ENCODE measurements around the gene MAGI1. TPM values are rescaled to one million over a fixed set of nuclear protein-coding genes. Genes with fewer than 3 reads are reported as not detected.

MAGI1 gene
- total RNA-seq, 1 experiment from 2014 or later, result 58.2 TPM

DNA sequence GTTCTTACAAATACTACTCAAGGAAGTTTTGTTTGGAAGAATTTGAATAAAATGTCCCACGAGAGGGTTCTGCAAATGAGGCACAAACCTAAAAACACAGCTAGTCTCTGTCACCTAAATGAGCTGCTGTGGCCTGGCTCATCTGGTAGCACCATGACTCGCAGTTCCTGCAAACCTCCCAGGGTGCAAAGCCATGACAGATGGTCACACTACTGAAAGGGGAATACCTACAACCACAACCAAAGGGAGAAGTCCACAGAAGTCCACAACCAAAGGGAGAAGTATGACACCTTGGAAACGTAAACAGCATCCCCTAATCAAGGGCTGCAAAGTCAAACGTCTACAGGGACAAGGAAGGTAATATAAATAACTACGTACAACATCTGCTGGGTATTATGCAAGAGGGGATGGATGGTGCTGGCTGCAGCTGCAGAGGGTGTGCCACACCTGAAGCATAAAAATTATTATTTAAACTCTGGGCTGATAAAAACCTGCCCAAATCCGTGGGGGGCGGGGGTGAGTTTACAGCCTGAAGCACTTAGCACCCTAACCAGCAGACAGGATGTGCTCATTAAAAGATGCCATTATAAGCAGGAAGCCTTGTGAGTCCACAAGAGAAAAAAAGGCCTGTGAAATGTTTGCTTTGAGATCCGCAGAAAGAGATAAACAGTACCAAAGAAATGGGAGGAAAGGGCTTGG, 184.0 kb downstream of the MAGI1 start (continued):
- TF ChIP-seq, protein P1, sequence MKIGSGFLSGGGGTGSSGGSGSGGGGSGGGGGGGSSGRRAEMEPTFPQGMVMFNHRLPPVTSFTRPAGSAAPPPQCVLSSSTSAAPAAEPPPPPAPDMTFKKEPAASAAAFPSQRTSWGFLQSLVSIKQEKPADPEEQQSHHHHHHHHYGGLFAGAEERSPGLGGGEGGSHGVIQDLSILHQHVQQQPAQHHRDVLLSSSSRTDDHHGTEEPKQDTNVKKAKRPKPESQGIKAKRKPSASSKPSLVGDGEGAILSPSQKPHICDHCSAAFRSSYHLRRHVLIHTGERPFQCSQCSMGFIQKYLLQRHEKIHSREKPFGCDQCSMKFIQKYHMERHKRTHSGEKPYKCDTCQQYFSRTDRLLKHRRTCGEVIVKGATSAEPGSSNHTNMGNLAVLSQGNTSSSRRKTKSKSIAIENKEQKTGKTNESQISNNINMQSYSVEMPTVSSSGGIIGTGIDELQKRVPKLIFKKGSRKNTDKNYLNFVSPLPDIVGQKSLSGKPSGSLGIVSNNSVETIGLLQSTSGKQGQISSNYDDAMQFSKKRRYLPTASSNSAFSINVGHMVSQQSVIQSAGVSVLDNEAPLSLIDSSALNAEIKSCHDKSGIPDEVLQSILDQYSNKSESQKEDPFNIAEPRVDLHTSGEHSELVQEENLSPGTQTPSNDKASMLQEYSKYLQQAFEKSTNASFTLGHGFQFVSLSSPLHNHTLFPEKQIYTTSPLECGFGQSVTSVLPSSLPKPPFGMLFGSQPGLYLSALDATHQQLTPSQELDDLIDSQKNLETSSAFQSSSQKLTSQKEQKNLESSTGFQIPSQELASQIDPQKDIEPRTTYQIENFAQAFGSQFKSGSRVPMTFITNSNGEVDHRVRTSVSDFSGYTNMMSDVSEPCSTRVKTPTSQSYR (CRISPR knock-in tag; IDR thresholded peaks at IDR 0.05), result no peak
- TF ChIP-seq RORB (CRISPR knock-in tag; IDR thresholded peaks at IDR 0.05), result no peak
- TF ChIP-seq, protein P2, sequence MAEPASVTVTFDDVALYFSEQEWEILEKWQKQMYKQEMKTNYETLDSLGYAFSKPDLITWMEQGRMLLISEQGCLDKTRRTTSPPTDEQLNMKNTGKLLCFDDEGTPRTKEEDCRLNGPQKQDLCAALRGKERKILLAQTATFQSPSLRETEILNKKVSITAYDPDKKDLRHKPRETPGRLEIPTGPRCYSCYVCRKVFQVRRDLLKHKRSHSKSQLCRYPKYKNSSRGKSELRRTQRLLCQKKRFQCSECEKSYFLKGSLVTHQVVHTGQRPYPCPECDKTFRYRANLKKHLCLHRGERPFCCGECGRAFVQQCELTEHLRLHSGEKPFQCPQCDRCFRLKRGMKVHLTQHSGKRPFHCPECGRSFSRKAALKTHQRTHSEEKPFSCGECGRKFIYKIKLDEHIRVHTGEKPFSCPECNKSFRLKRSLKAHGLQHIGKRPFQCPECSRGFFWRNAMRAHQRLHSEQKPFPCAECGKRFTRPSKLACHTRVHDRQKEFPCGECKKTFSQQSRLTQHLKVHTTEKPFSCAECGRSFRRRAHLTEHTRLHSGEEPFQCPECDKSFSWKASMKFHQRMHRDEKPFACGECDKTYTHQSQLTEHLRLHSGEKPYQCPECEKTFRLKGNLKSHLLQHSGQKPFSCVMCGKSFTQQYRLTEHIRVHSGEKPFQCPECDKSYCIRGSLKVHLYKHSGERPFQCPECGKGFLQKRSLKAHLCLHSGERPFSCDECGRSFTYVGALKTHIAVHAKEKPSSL (CRISPR knock-in tag; conservative IDR thresholded peaks at IDR 0.05), result no peak
- no peak for TF ChIP-seq FOXJ3 (CRISPR knock-in tag; IDR thresholded peaks at IDR 0.05; ENCODE audit: borderline replicate concordance)
- TF ChIP-seq ZNF317 (CRISPR knock-in tag; IDR thresholded peaks at IDR 0.05; ENCODE audit: borderline replicate concordance, low read depth), result no peak
- no peak for TF ChIP-seq FOXP1 (CRISPR knock-in tag; IDR thresholded peaks at IDR 0.05; ENCODE audit: borderline replicate concordance)

DNA sequence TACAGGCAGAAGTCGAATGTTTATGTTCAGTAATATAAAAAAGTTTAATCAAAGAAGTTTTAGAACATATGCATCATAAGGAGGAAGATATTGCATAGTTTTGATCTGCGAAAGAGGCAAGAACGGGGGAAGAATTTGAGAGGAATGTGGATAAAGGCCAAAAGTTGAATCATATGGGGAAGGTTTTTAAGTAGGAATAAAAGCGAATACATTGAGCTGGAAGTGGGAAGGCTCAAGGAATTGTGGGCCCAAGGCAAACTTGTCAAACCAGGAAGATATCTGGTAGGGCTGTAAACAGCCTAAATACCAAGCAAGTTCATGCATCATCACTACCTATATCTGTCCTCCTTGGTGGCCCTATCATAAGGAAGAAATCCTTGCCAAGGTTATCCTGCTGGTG, 186.9 kb downstream of the MAGI1 start:
- no peak for DNase-seq (ENCODE audit: low spot score)
- Mint-ChIP-seq H3K27me3 (ENCODE audit: low read depth) (no peaks in the 10 kb centered on the region), H3K9me3 (no peaks in the 10 kb centered on the region), H3K36me3 (no peaks in the 10 kb centered on the region), H3K4me3 (no peak overlapping the region), H3K4me1 (peaks cover 25% of the 10 kb centered on the region), H3K27ac (no peak overlapping the region)
- ChIA-PET CTCF (no interaction called here), POLR2A (no interaction called here)
- no peak for ATAC-seq
- TF ChIP-seq, protein P3, sequence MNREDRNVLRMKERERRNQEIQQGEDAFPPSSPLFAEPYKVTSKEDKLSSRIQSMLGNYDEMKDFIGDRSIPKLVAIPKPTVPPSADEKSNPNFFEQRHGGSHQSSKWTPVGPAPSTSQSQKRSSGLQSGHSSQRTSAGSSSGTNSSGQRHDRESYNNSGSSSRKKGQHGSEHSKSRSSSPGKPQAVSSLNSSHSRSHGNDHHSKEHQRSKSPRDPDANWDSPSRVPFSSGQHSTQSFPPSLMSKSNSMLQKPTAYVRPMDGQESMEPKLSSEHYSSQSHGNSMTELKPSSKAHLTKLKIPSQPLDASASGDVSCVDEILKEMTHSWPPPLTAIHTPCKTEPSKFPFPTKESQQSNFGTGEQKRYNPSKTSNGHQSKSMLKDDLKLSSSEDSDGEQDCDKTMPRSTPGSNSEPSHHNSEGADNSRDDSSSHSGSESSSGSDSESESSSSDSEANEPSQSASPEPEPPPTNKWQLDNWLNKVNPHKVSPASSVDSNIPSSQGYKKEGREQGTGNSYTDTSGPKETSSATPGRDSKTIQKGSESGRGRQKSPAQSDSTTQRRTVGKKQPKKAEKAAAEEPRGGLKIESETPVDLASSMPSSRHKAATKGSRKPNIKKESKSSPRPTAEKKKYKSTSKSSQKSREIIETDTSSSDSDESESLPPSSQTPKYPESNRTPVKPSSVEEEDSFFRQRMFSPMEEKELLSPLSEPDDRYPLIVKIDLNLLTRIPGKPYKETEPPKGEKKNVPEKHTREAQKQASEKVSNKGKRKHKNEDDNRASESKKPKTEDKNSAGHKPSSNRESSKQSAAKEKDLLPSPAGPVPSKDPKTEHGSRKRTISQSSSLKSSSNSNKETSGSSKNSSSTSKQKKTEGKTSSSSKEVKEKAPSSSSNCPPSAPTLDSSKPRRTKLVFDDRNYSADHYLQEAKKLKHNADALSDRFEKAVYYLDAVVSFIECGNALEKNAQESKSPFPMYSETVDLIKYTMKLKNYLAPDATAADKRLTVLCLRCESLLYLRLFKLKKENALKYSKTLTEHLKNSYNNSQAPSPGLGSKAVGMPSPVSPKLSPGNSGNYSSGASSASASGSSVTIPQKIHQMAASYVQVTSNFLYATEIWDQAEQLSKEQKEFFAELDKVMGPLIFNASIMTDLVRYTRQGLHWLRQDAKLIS (CRISPR knock-in tag; IDR thresholded peaks at IDR 0.05; ENCODE audit: borderline replicate concordance), result no peak
- TF ChIP-seq ZBTB21 (CRISPR knock-in tag; IDR thresholded peaks at IDR 0.05; ENCODE audit: borderline replicate concordance) (no peak), ZNF671 (CRISPR knock-in tag; IDR thresholded peaks at IDR 0.05) (no peak)
- TF ChIP-seq, protein P2 (CRISPR knock-in tag; conservative IDR thresholded peaks at IDR 0.05), result no peak
- TF ChIP-seq, protein P4, sequence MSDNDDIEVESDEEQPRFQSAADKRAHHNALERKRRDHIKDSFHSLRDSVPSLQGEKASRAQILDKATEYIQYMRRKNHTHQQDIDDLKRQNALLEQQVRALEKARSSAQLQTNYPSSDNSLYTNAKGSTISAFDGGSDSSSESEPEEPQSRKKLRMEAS (CRISPR knock-in tag; IDR thresholded peaks at IDR 0.05), result no peak

DNA sequence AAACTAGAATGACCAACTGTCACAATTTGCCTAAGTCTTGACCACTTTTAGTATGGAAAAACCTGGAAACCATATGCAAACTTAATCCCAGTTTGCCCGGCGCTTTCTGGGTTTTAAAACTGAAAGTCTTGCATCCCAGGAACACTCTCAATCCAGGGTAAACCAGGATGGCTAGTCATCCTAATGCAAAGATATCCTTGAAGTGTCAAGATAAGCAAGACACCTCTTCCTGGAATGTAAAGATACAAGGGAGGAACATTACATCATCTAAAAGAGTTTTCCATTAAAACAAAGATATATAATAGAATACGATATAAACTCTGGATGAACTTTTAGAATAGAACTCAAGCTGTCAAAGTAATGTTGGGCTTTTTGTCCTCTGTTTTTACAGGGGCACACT, 188.5 kb downstream of the MAGI1 start:
- ChIA-PET CTCF (no interaction called here), POLR2A (no interaction called here)
- no peak overlapping the region for H3K4me3 Mint-ChIP-seq
- no peak overlapping the region for H3K27ac Mint-ChIP-seq
- H3K9me3 Mint-ChIP-seq, result no peaks in the 10 kb centered on the region
- H3K27me3 Mint-ChIP-seq (ENCODE audit: low read depth), result no peaks in the 10 kb centered on the region
- H3K36me3 Mint-ChIP-seq, result no peaks in the 10 kb centered on the region
- DNase-seq (ENCODE audit: low spot score), result no peak
- TF ChIP-seq ZNF671 (CRISPR knock-in tag; IDR thresholded peaks at IDR 0.05) (no peak), HMGA2 (CRISPR knock-in tag; IDR thresholded peaks at IDR 0.05) (no peak), NFYB (CRISPR knock-in tag; conservative IDR thresholded peaks at IDR 0.05; ENCODE audit: low read depth) (no peak)
- ATAC-seq, result no peak
- peaks cover 17% of the 10 kb centered on the region for H3K4me1 Mint-ChIP-seq

Measured in WTC11 (cell line).